SW480 (cell line): ENCODE results near the gene TSACC.
"Not testable (repeated sequence)": the region's sequence is repeated elsewhere in the genome, so short reads cannot be mapped to it uniquely, and the experiment has no call there.

Experiments
- DNase-seq: peaks from one replicate; pipeline ENCODE4 v3.0.0-alpha.2; 2016; ENCODE audit warnings: low spot score

Gene TSACC

DNA sequence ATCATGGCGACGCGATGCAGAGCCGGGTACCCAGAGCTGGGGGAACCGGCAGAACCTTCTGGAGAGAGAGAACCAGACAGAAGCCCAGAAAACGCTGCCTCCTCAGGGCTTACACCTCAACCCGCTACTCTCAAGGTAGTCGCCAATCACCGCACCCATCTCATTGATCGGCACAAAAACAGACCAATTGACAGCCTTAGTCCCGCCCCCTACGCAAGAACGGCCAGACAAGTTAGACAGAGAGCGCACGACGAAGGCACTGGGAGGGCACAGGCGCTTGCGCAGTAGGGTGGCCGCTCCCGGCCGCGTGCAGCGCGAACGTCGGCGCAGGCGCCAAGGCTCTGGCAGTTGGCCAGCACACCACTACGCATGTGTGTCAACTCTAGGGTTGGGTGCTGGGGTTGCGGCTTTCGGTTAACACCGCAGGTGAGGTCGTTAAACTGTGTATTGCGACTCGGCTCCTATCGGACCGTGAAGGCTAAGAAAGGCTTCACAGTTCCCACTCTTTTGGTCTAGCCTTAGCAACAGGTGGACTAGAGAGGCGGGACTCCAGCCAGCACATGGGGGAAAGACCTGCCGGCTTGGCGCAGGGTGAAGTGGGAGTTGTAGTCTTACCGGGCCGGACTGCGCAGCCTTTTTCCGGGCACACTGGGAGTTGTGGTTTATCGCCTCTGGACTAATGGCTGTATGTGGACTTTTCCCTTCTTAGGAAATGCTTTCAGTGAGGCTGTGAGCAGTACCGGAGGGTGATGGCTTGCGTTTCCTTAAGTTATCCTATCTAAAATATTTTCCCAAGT is at the start of gene TSACC, which contains the start of gene CCT3:
Gene TSACC, plus strand, starts transcription at position 347 of the 797 bp plus-strand sequence. CDS start 1,232 bp downstream, outside the sequence.
Gene CCT3, minus strand, starts transcription at position 113 of the 797 bp plus-strand sequence. Its CDS starts 108 bp downstream, at position 5.
- DNase-seq: peak; percentile 99

DNA sequence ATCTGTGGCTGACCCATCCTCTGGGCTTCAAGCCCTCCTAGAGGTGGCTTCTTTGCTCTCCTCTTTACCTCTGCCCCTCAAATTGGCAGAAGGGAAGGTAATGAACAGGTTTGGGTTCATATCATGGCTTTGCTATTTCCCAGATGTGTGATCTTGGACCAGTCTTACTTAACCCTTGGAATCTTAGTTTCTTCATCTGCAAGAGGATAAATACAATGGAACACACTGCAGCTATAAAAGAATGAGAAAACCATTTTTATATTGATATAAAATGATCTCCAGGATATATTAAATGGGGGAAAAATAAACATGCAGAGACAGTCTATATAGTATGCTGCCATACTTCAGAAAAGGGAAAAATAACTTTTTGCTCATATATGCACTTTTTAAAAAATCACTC is 48.5 kb upstream of the TSACC start:
- no peak for DNase-seq

DNA sequence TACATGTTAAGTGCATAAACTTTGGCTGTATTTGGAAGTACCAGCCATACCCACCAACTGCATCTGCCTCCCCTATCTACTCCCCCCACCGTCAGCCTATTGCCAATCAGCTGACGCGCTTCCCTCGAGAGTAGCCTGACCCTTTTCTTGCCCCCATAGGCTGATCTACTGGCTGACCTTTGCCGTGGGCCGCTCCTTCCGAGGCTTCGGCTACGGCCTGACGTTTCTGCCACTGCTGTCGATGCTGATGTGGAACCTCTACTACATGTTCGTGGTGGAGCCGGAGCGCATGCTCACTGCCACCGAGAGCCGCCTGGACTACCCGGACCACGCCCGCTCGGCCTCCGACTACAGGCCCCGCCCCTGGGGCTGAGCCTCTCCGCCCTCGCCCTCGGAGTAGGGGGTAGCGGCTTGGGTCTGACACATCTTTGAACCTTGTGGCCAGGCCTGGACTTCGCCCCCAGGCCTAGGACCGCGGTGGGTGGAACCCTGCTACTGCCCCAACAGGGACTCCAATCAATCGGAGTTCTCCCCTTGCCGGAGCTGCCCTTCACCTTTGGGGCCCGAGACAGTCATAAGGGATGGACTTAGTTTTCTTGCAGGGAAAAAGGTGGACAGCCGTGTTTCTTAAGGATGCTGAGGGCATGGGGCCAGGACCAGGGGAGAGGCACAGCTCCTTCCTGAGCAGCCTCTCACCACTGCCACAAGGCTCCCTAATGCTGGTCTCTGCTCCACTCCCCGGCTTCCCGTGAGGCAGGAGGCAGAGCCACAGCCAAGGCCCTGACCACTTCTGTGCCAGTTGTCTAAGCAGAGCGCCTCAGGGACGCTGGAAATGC is 46.9 kb upstream of the TSACC start:
- DNase-seq: peak; percentile 81

DNA sequence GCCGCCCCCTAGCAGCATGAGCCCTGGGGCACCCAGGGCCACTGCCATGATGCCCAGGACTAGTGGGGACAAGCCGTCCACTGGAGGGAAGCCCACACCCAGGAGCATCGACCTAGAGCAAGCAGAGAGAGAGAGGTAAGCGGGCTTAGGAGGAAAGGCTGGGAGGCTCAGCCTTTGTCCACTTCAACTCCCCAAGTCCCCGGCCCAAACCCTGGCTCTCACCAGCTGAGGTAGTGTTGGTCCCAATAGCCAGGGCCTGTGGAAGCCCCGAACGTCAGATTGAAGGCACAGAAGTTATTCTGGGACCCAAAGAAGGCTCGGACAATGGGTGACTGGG is 45.3 kb upstream of the TSACC start:
- DNase-seq: no peak

DNA sequence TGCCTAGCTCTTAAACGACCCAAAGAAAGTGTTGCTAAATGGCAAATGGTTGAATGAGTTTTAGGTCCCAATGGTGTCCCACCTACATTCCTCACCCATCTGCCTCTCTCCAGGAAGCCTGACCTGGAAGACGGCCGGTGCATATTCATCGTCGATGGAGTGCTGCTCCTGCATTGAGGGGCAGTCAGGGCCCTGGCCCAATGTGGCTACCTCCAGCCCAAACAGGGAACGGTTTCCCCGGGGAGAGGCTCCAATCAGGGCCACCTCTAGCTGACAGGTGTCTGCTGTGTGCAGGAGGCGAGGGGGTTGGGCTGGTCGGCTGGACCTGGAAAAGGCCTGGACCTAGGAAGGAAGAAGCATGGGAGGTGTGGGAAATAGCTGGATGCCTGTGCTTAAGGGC is 44.4 kb upstream of the TSACC start:
- no peak for DNase-seq

DNA sequence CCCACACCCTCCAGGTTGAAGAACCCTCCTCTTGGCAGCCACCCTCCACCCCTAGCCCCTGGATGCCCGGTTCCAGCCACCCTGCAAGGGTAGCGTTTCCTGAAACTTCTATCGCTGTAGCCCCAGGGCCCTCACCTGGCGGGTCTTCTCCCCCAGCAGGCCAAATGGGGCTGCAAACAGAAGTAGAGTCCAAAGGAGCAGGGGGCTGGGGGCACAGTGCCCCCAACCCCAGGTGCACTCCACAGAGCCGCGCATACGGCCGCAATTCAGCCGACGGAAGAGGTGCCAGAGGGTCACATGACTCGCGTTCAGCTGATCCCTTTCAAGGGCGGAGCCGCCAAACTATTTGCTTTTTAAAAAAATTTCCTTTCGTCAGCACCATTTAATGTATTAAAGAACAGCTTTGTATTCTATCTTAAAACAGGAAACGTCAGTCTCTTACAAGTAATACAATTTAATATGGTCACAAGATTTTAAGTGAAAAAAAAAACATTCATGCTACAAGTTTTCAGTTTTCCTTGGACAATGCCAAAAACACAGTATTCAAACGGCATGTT is 42.9 kb upstream of the TSACC start, which contains the start of gene GLMP:
Gene GLMP, minus strand, starts transcription at position 289 of the 557 bp plus-strand sequence. Its CDS starts 34 bp downstream, at position 255.
- peak; percentile 41 for DNase-seq

DNA sequence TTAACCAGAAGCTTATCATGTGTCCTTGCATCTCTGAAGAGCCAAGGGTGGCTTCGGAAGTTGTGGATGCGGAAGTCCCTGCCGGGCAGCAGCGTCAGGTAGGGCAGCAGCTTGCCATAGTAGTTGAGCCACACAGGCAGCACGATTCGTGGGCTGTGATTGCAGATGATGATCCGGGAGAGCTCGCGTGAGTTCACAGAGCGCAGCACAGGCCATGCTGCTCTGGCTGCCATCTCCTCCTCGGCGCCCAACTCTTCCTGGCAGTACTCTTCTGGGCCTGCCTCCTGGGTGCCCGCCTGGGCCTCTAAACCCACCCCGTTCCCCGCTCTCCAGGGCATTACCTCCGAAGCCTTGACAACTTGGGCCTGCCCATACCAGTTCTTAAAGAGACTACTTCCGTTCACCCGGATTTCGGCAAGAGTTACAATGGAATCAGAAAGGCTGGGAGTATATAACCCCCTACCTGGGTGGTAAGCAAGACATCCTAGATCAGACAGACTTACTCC is 39.4 kb upstream of the TSACC start, which contains the start of gene VHLL:
Gene VHLL, minus strand, starts transcription at position 456 of the 506 bp plus-strand sequence. Its CDS starts 118 bp downstream, at position 338.
- no peak for DNase-seq

DNA sequence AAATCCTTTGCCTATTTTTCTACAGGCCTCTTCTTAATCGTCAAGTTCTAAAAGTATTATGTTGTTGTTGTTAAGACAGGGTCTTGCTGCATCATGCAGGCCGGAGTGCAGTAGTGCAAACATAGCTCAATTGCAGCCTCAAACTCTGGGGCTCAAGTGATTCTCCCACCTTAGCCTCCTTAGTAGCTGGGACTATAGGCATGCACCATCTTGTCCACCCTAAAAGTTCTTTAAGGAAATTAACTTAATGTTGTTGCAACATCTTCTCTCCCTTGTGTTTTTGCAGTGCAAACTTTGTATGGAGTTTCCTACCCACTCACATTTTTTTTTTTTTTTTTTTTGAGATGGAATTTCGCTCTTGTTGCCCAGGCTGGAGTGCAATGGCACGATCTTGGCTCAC is 35.1 kb upstream of the TSACC start:
- DNase-seq: no peak

DNA sequence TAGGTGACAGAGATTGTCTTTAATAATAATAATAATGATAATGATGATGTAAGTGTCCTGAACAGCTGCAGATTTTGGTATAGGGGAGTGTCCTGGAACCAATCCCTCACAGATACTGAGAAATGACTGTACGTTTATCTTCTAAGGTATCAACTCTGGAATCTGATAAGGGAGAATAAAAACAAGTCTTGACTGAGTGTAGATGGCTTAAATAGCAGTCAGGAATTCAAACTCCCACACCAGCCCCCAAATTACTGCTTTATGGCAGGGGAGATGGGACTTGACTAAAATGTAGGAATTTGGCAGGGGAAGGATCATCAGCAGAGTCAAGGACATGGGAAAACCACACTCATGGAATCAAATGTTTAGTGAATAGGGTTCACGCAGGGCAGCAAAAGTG is 33.1 kb upstream of the TSACC start:
- DNase-seq: no peak

DNA sequence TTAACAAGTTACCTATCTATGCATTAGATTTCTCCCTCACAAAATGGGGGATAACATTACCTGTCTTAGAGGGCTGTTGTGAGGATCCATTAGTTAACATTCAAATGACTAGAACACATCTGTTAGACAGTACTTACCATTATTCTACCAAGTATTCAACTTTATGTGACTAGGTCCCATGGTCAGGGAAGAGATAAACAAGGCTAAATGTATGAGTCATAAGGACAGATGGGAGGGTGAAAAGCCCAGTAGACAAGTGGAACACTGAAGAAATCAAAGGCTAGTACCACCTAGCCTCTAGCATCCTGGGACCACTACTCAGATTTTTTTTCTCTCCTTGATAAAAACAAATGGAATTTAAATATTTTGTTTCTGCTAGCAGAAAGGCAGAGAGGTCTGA is 30.2 kb upstream of the TSACC start:
- no peak for DNase-seq

DNA sequence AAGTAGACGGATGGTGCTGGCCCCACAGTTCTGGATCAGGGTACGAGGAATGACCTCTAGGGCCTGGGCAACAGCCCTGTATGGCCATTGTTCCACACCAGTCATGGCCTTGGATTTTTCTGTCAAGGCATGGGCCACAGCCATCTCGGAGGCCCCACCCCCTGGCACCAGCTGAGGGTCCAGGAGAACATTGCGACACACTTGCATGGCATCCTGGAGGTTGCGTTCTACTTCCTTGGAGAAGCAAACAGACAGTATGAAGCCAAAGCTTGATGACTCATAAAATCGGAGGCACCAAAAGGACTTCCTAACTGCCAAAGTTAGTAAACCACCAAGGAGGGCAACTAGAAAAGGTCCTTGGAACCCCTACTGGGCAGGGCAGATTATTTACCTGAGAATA is 27.4 kb upstream of the TSACC start:
- DNase-seq: no peak

DNA sequence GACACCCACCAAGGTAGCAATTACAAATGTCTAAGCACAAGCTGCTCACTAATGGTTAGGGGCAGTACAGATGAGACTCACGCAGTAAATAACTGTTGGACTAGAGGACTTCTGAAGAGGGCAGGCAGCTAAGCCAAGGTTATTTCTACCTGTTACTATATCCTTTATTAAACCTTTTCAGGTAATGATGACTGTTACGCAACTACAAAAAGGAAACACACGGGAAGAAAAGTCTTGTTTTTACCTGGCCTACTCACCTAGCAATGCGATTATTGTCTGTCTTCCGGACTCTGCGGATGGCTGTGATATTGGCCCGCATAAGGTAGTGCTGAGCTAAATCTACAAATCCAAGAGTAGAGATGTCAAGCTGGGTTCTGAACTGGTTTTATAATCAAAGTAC is 21.4 kb upstream of the TSACC start:
- DNase-seq: no peak

DNA sequence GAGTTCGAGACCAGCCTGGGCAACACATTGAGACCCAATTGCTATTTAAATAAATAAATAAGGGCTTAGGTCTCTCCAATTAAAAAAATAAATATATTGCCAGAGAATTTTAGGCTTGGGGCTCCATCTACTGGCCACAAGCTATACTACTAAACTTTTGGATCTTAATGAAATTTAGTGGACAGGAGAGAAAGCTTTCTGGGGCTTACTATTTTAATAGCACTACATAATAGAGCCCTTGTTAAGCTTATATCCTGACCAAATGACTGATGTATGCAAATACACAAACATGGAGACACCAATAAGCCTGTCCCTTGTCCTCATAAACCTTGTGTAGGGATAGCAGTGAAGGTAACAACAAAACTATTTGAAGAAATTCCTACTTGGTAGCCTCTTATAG is 18.7 kb upstream of the TSACC start:
- peak; percentile 46 for DNase-seq

DNA sequence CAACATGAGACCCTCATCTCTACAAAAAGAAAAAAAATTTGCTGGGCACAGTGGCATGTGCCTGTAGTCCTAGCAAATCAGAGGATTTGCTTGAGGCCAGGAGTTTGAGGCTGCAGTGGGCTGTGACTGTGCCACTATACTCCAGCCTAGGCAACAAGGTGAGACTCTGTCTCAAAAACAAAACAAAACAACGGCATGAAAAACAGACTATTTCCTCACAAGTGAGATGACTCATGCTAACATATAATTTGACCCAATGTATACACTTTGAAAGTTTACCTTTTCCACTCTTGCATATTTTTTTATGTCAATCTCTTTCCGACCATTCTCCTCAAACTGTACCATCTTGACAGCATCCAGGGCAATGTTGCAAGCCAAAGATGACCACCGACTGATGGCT is 17.8 kb upstream of the TSACC start:
- DNase-seq: no peak

DNA sequence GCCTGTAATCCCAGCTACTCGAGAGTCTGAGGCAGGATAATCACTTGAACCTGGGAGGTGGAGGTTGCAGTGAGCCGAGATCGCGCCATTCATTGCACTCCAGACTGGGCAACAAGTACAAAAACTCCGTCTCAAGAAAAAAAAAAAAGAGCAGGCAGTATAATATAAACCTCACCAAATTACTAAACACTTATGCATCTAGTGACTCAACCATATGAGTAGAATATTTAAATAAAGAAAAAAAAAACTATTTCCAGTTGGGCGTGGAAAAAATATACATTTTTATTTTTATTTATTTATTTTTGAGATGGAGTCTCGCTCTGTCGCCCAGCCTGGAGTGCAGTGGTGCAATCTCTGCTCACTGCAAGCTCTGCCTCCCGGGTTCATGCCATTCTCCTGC is 15.1 kb upstream of the TSACC start:
- not testable (repeated sequence) for DNase-seq

DNA sequence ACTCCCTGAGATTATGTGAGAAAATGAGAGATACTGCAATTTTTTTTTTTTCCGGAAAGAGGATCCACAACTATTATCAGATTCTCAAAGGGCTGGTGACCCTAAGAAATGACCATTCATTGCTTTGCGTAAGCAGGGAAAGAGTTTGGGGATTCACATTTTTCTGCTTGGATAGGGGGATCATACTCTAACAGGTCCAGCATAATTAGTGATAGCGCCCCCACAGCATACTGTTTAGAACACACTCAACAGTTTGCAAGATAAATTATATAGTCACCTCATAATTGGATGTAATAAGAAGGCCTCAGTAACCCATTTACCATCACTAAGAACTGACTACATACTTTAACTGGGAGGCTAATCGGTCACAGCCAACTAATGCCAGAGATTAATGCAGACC is 2.1 kb upstream of the TSACC start:
- DNase-seq: no peak

DNA sequence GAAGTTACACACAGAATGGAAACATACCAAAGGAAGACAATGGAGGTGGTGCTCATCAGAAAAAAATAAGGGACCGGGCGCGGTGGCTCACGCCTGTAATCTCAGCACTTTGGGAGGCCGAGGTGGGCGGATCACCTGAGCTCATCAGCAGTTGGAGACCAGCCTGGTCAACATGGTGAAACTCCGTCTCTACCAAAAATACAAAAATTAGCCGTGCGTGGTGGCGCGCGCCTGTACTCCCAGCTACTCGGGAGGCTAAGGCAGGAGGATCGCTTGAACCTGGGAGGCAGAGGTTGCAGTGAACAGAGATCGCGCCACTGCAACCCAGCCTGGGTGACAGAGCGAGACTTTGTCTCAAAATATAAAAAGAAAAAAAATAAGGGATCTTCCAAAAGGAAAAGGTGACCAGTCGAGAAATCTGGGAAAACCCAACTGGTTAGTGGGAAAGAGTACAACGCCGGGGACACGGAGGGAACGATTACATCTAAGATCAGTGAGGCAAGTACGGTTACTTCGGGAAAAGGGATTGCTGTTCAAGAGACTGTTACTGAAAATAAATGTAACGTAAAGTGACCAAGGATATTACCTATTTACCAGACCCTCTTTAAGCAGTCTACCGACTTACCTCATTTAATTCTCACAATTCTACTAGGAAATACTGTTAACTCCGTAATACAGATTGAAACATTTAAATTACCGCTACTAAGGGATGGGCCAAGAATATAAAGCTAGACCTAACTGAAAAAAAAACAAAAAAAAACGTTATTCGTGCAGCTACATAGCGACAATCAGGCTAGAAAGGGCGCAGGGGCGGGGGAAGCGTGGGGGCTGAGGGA is 1.1 kb upstream of the TSACC start:
- DNase-seq: no peak

DNA sequence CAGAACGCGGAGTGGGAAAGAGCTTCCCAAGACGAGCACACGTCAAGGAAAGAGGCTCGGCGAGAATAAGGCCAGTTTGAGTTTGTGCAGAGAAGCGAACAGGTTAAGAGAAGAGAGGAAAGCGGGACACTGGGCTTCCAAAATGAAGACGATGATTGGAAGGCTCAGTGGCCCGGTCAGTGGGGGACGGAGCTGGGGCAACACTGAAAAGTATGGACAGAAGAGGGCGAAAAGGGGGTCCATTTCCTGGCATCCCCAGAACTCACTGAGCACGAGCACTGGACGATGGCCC is 492 bp upstream of the TSACC start:
- no peak for DNase-seq

DNA sequence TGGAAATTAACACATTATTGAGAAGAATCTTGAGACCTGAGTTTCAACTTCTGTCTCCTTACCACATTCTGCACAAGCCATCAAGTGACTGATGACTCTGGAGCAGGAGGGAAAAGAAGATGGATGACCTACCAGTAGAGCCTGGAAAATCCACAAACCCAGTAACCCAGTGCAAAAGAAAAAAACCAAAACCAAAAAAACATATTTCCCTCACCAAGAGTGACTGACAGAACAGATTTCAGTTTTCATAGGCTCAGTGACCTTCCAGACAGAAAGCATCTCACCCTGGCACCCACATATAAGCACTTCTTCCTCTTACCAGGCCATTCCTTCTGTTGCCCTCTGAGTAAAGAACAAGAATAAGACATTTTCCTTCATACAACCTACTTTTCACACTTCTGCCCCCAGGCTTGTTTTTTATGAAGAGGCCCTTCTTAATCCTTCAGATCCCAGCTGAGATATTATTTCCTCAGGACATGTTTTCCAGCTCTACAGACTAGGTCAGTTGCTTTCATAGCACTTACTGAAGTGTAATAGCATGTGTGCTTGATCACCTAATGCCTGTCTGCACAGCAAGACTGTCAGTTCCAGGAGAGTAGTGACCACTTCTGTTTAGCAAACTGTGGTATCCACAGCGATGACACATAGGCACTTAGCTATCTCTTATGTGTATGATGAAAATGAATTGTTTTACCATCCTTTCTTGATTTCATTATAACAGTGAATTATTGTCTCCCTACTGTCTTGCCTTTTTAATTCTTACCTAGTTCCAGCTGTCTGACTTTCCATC is 4.0 kb downstream of the TSACC start:
- no peak for DNase-seq

DNA sequence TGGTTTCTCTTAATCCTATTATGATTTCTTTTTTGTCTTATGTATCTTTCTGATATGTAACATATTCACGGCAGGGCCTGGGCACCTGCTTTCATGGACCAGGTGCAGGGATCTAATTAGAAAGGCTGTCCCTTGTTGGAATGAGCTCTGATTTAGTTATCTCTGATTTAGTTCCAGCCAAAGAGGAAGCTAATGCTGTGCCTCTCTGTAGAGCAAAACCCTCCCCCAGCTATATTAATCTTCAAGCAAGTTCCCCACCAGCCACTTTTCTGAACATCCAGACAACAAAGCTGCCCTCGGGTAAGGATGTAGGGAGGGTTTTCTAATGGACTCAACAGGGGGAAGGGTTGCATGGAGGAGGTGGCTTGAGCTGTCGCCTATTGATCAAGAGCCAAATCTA is 6.1 kb downstream of the TSACC start:
- DNase-seq: no peak

DNA sequence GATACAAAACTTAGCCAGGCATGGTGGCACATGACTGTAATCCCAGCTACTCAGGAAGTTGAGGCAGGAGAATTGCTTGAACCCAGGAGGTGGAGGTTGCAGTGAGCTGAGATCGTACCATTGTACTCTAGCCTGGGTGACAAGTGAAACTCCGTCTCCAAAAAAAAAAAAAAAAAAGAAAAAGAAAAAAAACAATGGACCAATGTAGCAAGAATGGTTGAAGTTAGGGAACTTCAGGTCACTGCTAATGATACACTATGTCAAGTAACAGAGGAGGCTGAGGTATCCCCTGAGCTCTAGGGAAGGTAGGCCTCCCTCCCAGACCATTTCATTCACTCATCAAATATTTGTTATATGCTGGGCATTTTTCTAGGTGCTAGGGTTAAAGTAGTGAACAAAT is 7.7 kb downstream of the TSACC start:
- DNase-seq: not testable (repeated sequence)
